Right kidney (tissue), 9 donors: Measurements from ENCODE around the gene MYLIP.

Source experiments
- DNase-seq: peaks from one replicate; pipeline ENCODE4 v3.0.0-alpha.2; 2016
- long read RNA-seq, 8 donors: transcript quantifications; one replicate each; lab custom pipeline, GENCODE V29; 2026

The MYLIP gene
- long read RNA-seq, donor 1, transcript MYLIP-202 (7 exons, 1,666 nt) = major isoform, 8 of 16 reads
- long read RNA-seq, donor 1, partial matches to known transcripts = 8 of 16 reads
- long read RNA-seq, donor 1, other reads (novel, unspliced or antisense) = 0 of 16 reads
- long read RNA-seq, donor 2, transcript MYLIP-202 (7 exons, 1,666 nt) = major isoform, 5 of 5 reads
- long read RNA-seq, donor 2, partial matches to known transcripts = 0 of 5 reads
- long read RNA-seq, donor 2, other reads (novel, unspliced or antisense) = 0 of 5 reads
- long read RNA-seq, donor 3, transcript MYLIP-202 (7 exons, 1,666 nt) = major isoform, 6 of 6 reads
- long read RNA-seq, donor 3, partial matches to known transcripts = 0 of 6 reads
- long read RNA-seq, donor 3, other reads (novel, unspliced or antisense) = 0 of 6 reads
- long read RNA-seq, donor 4, partial matches to known transcripts = 0 of 4 reads
- long read RNA-seq, donor 4, other reads (novel, unspliced or antisense) = 0 of 4 reads
- long read RNA-seq, donor 5, transcript MYLIP-202 (7 exons, 1,666 nt) = major isoform, 7 of 8 reads
- long read RNA-seq, donor 5, partial matches to known transcripts = 0 of 8 reads
- long read RNA-seq, donor 5, other reads (novel, unspliced or antisense) = 0 of 8 reads
- long read RNA-seq, donor 6, partial matches to known transcripts = 0 of 4 reads
- long read RNA-seq, donor 6, other reads (novel, unspliced or antisense) = 0 of 4 reads
- long read RNA-seq, donor 7, transcript MYLIP-202 (7 exons, 1,666 nt) = major isoform, 5 of 13 reads
- long read RNA-seq, donor 7, partial matches to known transcripts = 8 of 13 reads
- long read RNA-seq, donor 7, other reads (novel, unspliced or antisense) = 0 of 13 reads
- long read RNA-seq, donor 8, transcript MYLIP-202 (7 exons, 1,666 nt) = major isoform, 8 of 8 reads
- long read RNA-seq, donor 8, partial matches to known transcripts = 0 of 8 reads
- long read RNA-seq, donor 8, other reads (novel, unspliced or antisense) = 0 of 8 reads

GRCh38 chr6:16128759-16129622 is at the start of gene MYLIP:
MYLIP (plus strand) TSS chr6:16129086; CDS start chr6:16129323, 237 bp downstream.
- peak; percentile 87 for DNase-seq

GRCh38 chr6:16079354-16079753 is 49.5 kb upstream of the MYLIP start:
- DNase-seq = no peak

- no peak for DNase-seq
Measured at GRCh38 chr6:16080204-16080603, 48.7 kb upstream of the MYLIP start.

GRCh38 chr6:16081326-16081725 is 47.6 kb upstream of the MYLIP start:
- no peak for DNase-seq

GRCh38 chr6:16082361-16082760 is 46.5 kb upstream of the MYLIP start:
- DNase-seq = no peak

GRCh38 chr6:16086965-16087364 is 41.9 kb upstream of the MYLIP start:
- DNase-seq = no peak

- DNase-seq = no peak
Measured at GRCh38 chr6:16087386-16087785, 41.5 kb upstream of the MYLIP start.

- DNase-seq = no peak
Measured at GRCh38 chr6:16088409-16088808, 40.5 kb upstream of the MYLIP start.

GRCh38 chr6:16089232-16090062 is 39.4 kb upstream of the MYLIP start:
- DNase-seq = no peak

- no peak for DNase-seq
Measured at GRCh38 chr6:16090452-16090851, 38.4 kb upstream of the MYLIP start.

- no peak for DNase-seq
Measured at GRCh38 chr6:16090920-16091319, 38.0 kb upstream of the MYLIP start.

- DNase-seq = no peak
Measured at GRCh38 chr6:16092140-16092539, 36.7 kb upstream of the MYLIP start.

- no peak for DNase-seq
Measured at GRCh38 chr6:16092990-16093389, 35.9 kb upstream of the MYLIP start.

GRCh38 chr6:16095180-16095579 is 33.7 kb upstream of the MYLIP start:
- DNase-seq = no peak

- no peak for DNase-seq
Measured at GRCh38 chr6:16097382-16098171, 31.3 kb upstream of the MYLIP start.

- DNase-seq = no peak
Measured at GRCh38 chr6:16098211-16098610, 30.7 kb upstream of the MYLIP start.

GRCh38 chr6:16102208-16102607 is 26.7 kb upstream of the MYLIP start:
- DNase-seq = no peak

GRCh38 chr6:16103722-16104121 is 25.2 kb upstream of the MYLIP start:
- DNase-seq = peak; percentile 21

GRCh38 chr6:16104624-16105433 is 24.1 kb upstream of the MYLIP start:
- no peak for DNase-seq
